Fibroblast of lung (primary cell): ENCODE data around the gene TRIM14.

ENCODE experiments used
- CTCF ChIP-seq, 2 donors: IDR thresholded peaks in 1 of 2; conservative IDR thresholded peaks in 1 of 2; 1 replicate in 1 of 2; 2 replicates in 1 of 2; pipeline ENCODE4 v1.5.1; 2011 to 2012; ENCODE audit warnings: low read length in 2 of 2, control low read depth in 1 of 2, inconsistent platforms in 1 of 2, low read depth in 1 of 2, mild to moderate bottlenecking in 1 of 2
- EZH2 ChIP-seq: IDR thresholded peaks from 2 replicates; pipeline ENCODE4 v1.5.1; 2012; ENCODE audit warnings: low read length, control low read depth, mild to moderate bottlenecking; ENCODE audit errors: missing control alignments

DNA sequence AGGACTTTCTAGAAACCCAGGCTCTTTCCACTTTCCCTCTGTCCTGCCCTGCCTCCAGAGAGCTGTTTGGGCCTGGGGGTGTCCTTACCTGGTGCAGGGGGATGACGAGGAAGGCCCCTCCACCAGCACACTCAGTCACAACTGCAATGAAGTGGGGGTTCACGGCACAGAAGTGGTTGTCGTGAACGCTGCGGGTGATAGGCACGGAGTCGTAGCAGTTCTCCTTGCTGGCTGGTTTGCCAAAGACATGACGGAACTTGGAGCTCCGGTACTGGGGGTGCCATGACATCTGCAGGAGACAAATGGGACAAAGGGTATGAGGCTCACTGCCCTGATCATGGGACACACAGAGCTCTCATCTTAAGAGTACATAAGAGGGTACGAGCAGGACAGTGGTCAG, 38.4 kb upstream of the TRIM14 start:
- TF ChIP-seq CTCF (conservative IDR thresholded peaks at IDR 0.05 in 1 of 2, IDR thresholded peaks at IDR 0.05 in 1 of 2; ENCODE audit: low read depth in 1 of 2, low read length in 2 of 2) (no peak), EZH2 (no peak)
